ENCODE measurements around the gene NDUFA6. TPM values are rescaled to one million over a fixed set of nuclear protein-coding genes. Genes with fewer than 3 reads are reported as not detected.

Gene NDUFA6
- total RNA-seq, 1 donor from 2014 or later: 43.5 TPM

DNA sequence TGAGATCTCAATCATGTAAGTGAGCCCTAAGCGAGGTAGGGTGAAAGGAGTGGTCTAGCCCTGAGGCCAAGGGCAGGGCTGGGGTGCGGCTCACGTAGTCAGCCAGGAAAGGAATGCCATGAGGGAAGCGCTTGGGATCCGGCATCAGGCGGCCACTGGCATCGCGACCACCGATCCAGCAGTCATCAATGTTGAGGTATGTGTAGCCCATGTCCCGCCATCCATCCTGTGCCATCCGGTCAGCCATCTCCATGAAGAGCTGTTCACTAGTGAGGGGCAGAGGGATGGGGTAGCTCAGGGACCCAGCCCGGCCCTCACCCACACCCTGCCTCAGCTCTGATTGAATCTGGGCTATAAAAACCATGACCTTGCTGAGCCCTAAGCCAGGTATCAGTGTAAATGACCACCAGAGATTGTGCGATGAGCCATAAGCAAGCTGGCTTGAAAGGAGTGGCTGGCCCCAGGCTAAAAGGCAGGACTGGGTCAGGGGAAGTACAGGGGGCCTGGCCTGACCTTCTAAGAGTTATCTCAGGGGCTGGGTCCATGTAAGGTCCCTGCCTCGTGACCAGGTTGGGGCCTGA lies 22.8 kb downstream of the NDUFA6 start:
- Histone ChIP-seq H3K36me3 (peaks cover 56% of the 10 kb centered on the region), H3K27ac (no peak overlapping the region), H3K4me1 (peaks cover 30% of the 10 kb centered on the region), H3K27me3 (ENCODE audit: low read depth) (no peaks in the 10 kb centered on the region), H3K9me3 (no peaks in the 10 kb centered on the region), H3K4me3 (no peak overlapping the region)
- TF ChIP-seq CTCF (IDR thresholded peaks at IDR 0.05): no peak
- intact Hi-C loops (cut with DNase I): no loop called here
- no peak for ATAC-seq
- DNase-seq: no peak

DNA sequence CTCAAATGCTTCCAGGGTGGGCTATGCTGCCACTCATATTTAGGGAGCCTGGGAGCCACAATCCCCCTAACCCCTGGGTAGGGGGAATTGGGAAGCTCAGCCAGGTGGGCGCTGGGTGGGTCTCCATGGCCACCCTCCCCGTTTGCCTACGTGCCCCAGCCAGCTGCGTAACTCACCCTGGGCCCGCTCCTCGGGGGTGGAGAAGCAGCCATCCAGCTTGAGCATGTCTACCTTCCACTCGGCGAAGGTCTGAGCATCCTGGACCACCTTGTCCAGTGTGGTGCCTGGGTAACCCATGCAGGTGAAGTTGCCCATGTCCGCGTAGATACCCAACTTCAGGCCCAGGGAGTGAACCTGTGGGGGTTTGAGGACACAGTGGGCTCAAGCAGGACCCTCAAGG lies 23.6 kb downstream of the NDUFA6 start:
- TF ChIP-seq CTCF (IDR thresholded peaks at IDR 0.05): no peak
- peaks cover 65% of the 10 kb centered on the region for H3K36me3 ChIP-seq
- intact Hi-C loops (cut with DNase I): no loop called here

GRCh38 chr22:42066126-42066761 lies 24.3 kb downstream of the NDUFA6 start:
- H3K27me3 ChIP-seq (ENCODE audit: low read depth): no peaks in the 10 kb centered on the region
- intact Hi-C loops (cut with DNase I): no loop called here
- H3K9me3 ChIP-seq: no peaks in the 10 kb centered on the region
- no peak for TF ChIP-seq CTCF (IDR thresholded peaks at IDR 0.05)
- no peak for DNase-seq
- H3K36me3 ChIP-seq: peaks cover 71% of the 10 kb centered on the region
- no peak overlapping the region for H3K27ac ChIP-seq
- no peak for ATAC-seq
- no peak overlapping the region for H3K4me3 ChIP-seq
- H3K4me1 ChIP-seq: peaks cover 23% of the 10 kb centered on the region

More for the DNA sequence above, 23.6 kb downstream of the NDUFA6 start:
- Histone ChIP-seq H3K4me1 (peaks cover 30% of the 10 kb centered on the region), H3K27ac (no peak overlapping the region), H3K27me3 (ENCODE audit: low read depth) (no peaks in the 10 kb centered on the region), H3K4me3 (no peak overlapping the region), H3K9me3 (no peaks in the 10 kb centered on the region)
- ATAC-seq (no peak), DNase-seq (no peak)

GRCh38 chr22:42065438-42066125 lies 25.0 kb downstream of the NDUFA6 start:
- DNase-seq (no peak), ATAC-seq (no peak)
- H3K27me3 ChIP-seq (ENCODE audit: low read depth): no peaks in the 10 kb centered on the region
- H3K4me3 ChIP-seq: no peak overlapping the region
- H3K27ac ChIP-seq: no peak overlapping the region
- peaks cover 78% of the 10 kb centered on the region for H3K36me3 ChIP-seq
- no peak for TF ChIP-seq CTCF (IDR thresholded peaks at IDR 0.05)
- intact Hi-C loops (cut with DNase I): no loop called here
- peaks cover 20% of the 10 kb centered on the region for H3K4me1 ChIP-seq
- no peaks in the 10 kb centered on the region for H3K9me3 ChIP-seq

DNA sequence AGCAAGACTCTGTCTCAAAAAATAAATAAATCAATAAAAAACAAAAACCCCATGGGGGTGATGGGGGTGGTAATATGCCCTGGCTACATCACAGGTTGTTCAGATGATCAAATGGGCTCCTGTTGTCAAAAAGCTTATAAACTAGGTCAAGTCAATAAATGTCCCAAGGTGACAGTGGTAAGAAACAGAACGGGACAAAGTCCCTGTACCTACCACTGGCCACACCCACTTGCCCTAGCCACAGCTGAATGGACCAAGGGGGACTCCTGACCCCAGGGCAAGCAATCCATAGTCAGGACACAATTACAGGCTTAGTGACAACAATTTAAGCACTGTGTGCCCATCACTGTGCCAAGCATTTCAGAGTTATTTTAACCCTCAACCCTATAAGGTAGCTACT lies 25.9 kb downstream of the NDUFA6 start:
- peaks cover 88% of the 10 kb centered on the region for H3K36me3 ChIP-seq
- H3K27ac ChIP-seq: no peak overlapping the region
- intact Hi-C loops (cut with DNase I): no loop called here
- TF ChIP-seq CTCF (IDR thresholded peaks at IDR 0.05): no peak
- H3K4me3 ChIP-seq: no peak overlapping the region
- ATAC-seq (no peak), DNase-seq (no peak)
- H3K27me3 ChIP-seq (ENCODE audit: low read depth): no peaks in the 10 kb centered on the region
- peaks cover 13% of the 10 kb centered on the region for H3K4me1 ChIP-seq
- H3K9me3 ChIP-seq: no peaks in the 10 kb centered on the region

All from lower lobe of right lung (tissue), 2 donors.